Endothelial cell of umbilical vein (primary cell): ENCODE measurements around the gene HSD3B1. TPM values are rescaled to one million over a fixed set of nuclear protein-coding genes. Genes with fewer than 3 reads are reported as not detected.

Source experiments
- BruUV-seq: library from RNA; stranded (reverse); fragments of 400-500 nt; replicated peaks from 2 replicates; lab custom pipeline; 2021; lab: Mats Ljungman, UMichigan
- CTCF ChIA-PET: fragments of 300-600, 350-600 bp; sonication (Branson Sonifier 250); formaldehyde crosslinking; loops from one replicate; lab custom pipeline; 2021; ENCODE audit warnings: antibody characterized with exemption, inconsistent platforms; lab: Charles Lee
- POLR2A ChIA-PET: fragments of 300-600, 350-600 bp; sonication (Branson Sonifier 250); formaldehyde crosslinking; loops from one replicate; lab custom pipeline; 2021; ENCODE audit warnings: antibody characterized with exemption, inconsistent platforms; lab: Charles Lee
- DNase-seq: peaks from one replicate; pipeline ENCODE4 v3.0.0-alpha.2; 2011; ENCODE audit warnings: low read depth, low spot score
- FAIRE-seq: peaks from 2 replicates; lab custom pipeline; 2011; peaks lifted over from hg19 to GRCh38; lab: Jason Lieb, UNC
- H2AFZ ChIP-seq: 2 replicates; pipeline ENCODE4 v1.6.0; 2012; ENCODE audit warnings: low read depth, low read length, control low read depth, inconsistent platforms
- H3K27ac ChIP-seq: 2 replicates; pipeline ENCODE4 v1.5.1; 2011; ENCODE audit warnings: low read depth, mild to moderate bottlenecking, control low read depth, low read length, moderate library complexity; ENCODE audit not compliant: insufficient read depth
- H3K27me3 ChIP-seq, 2 experiments: 2 replicates each; pipeline versions ENCODE4 v1.6.0 to v1.6.1; 2011; ENCODE audit warnings: low read length in 2 of 2, mixed read lengths in 1 of 2; ENCODE audit not compliant: control insufficient read depth in 2 of 2, insufficient read depth in 2 of 2
- H3K36me3 ChIP-seq, 2 experiments: 2 replicates in 1 of 2; 3 replicates in 1 of 2; pipeline ENCODE4 v1.5.1; 2011; ENCODE audit warnings: low read length in 2 of 2, mild to moderate bottlenecking in 1 of 2, moderate library complexity in 1 of 2; ENCODE audit not compliant: control insufficient read depth in 2 of 2, insufficient read depth in 2 of 2; ENCODE audit errors: extremely low read depth in 1 of 2
- H3K4me1 ChIP-seq: 3 replicates; pipeline ENCODE4 v1.5.1; 2011; ENCODE audit warnings: mild to moderate bottlenecking, low read length; ENCODE audit not compliant: control insufficient read depth, insufficient read depth; ENCODE audit errors: extremely low read depth
- H3K4me2 ChIP-seq: 2 replicates; pipeline ENCODE4 v1.6.1; 2011; ENCODE audit warnings: low read length, control low read depth, mixed read lengths; ENCODE audit not compliant: insufficient read depth
- H3K4me3 ChIP-seq, 3 experiments: fragments of 200-600 bp in 1 of 3; sonication (generic), shearing (Covaris generic) in 1 of 3; replicated peaks in 1 of 3; 2 replicates each; pipeline ENCODE4 v1.5.1; 2011 to 2016; ENCODE audit warnings: control low read depth in 3 of 3, low read length in 3 of 3, mild to moderate bottlenecking in 2 of 3, inconsistent platforms in 1 of 3, low read depth in 1 of 3, moderate library complexity in 1 of 3; ENCODE audit not compliant: insufficient read depth in 1 of 3
- H3K79me2 ChIP-seq: 2 replicates; pipeline ENCODE4 v1.6.0; 2012; ENCODE audit warnings: low read length, inconsistent platforms; ENCODE audit not compliant: control insufficient read depth, insufficient read depth
- H3K9ac ChIP-seq: replicated peaks from 2 replicates; pipeline ENCODE3; 2011; ENCODE audit warnings: low read length, control low read depth; ENCODE audit not compliant: insufficient read depth; ENCODE audit errors: extremely low read depth
- H3K9me1 ChIP-seq: replicated peaks from 3 replicates; pipeline ENCODE4 v1.6.0; 2011; ENCODE audit warnings: mild to moderate bottlenecking, low read length; ENCODE audit not compliant: control insufficient read depth, insufficient read depth; ENCODE audit errors: extremely low read depth
- H3K9me3 ChIP-seq: replicated peaks from 2 replicates; pipeline ENCODE4 v1.5.1; 2012; ENCODE audit warnings: low read length, inconsistent platforms; ENCODE audit not compliant: control insufficient read depth, insufficient read depth
- H4K20me1 ChIP-seq: replicated peaks from 2 replicates; pipeline ENCODE3; 2011; ENCODE audit warnings: mild to moderate bottlenecking, low read length; ENCODE audit not compliant: control insufficient read depth, insufficient read depth; ENCODE audit errors: extremely low read depth
- EZH2 ChIP-seq: IDR thresholded peaks from 2 replicates; pipeline ENCODE4 v1.6.1; 2012; ENCODE audit warnings: borderline replicate concordance, low read depth, mild to moderate bottlenecking, moderate library complexity, low read length, inconsistent platforms; ENCODE audit not compliant: severe bottlenecking
- FOS ChIP-seq: IDR thresholded peaks from 2 replicates; pipeline ENCODE4 v1.6.1; 2011; ENCODE audit warnings: mild to moderate bottlenecking, low read length, moderate library complexity, borderline replicate concordance; ENCODE audit not compliant: insufficient read depth
- GATA2 ChIP-seq: IDR thresholded peaks from 2 replicates; pipeline ENCODE4 v1.7.0; 2011; ENCODE audit warnings: low read depth, mild to moderate bottlenecking, moderate library complexity, mixed read lengths, low read length; ENCODE audit not compliant: insufficient read length, insufficient read depth
- JUN ChIP-seq: IDR thresholded peaks from 2 replicates; pipeline ENCODE4 v1.6.1; 2011; ENCODE audit warnings: borderline replicate concordance, low read depth; ENCODE audit not compliant: insufficient read length, insufficient read depth
- MAX ChIP-seq: IDR thresholded peaks from 2 replicates; pipeline ENCODE4 v1.6.1; 2011; ENCODE audit not compliant: insufficient read depth, insufficient read length
- MYC ChIP-seq: IDR thresholded peaks from one replicate; pipeline ENCODE4 v1.6.1; 2011; ENCODE audit warnings: mild to moderate bottlenecking, low read depth, low read length
- POLR2A ChIP-seq: IDR thresholded peaks from 2 replicates; pipeline ENCODE4 v1.6.1; 2012; ENCODE audit warnings: low read depth, mild to moderate bottlenecking, control low read depth, low read length
- POLR2AphosphoS5 ChIP-seq: IDR thresholded peaks from 2 replicates; pipeline ENCODE4 v1.6.1; 2012; ENCODE audit warnings: low read depth, mild to moderate bottlenecking, control low read depth, low read length, moderate library complexity; ENCODE audit not compliant: insufficient read depth
- dilution Hi-C: fragments of 300-500 bp; cut with MboI; formaldehyde crosslinking; loops from one replicate; pipeline ENCODE4 v1.15.0; 2019; ENCODE audit warnings: low sequenced_read_pairs; ENCODE audit not compliant: extremely low pct_ligation_motif_present
- intact Hi-C: fragments of 100-400 bp; cut with micrococcal nuclease; formaldehyde crosslinking; loops from one replicate; pipeline ENCODE4 v1.10.0; 2022
- polyA plus RNA-seq, 4 experiments: library from polyadenylated mRNA; depleted of rRNA in 3 of 4; stranded (reverse) in 3 of 4; unstranded in 1 of 4; fragments of >200 nt; gene quantifications; 2 replicates each; pipeline versions ENCODE4 v1.2.1 to v1.2.3, GENCODE V29; 2011 to 2012; ENCODE audit warnings: missing spikeins in 1 of 4
- total RNA-seq: library from RNA; stranded (reverse); gene quantifications from 2 replicates; pipeline ENCODE4 v1.2.3, GENCODE V29; 2021

The HSD3B1 gene
- total and polyA plus RNA-seq, 2 donors (not counting 3 experiments of a cell fraction or from before 2014, with no cell fraction given), result not detected

- dilution Hi-C loops, result no loop called here
- TF ChIP-seq POLR2AphosphoS5, result no peak
- no peak for TF ChIP-seq MYC
- TF ChIP-seq POLR2A, result no peak
- no peak for TF ChIP-seq EZH2
- TF ChIP-seq MAX, result no peak
- no peak for TF ChIP-seq FOS
- TF ChIP-seq GATA2, result no peak
- TF ChIP-seq JUN, result no peak
- H3K4me2 ChIP-seq, result no peak overlapping the region
- H3K36me3 ChIP-seq, result no peaks in the 10 kb centered on the region
- H3K9ac ChIP-seq, result no peak overlapping the region
- H4K20me1 ChIP-seq, result no peaks in the 10 kb centered on the region
- intact Hi-C loops, result no loop called here
- ChIA-PET CTCF (no interaction called here), POLR2A (no interaction called here)
- no peak for FAIRE-seq
- no peaks in the 10 kb centered on the region for H3K9me1 ChIP-seq
- H3K27me3 ChIP-seq, result peaks cover 11 to 13% of the 10 kb centered on the region in 2 experiments
- no peaks in the 10 kb centered on the region for H3K79me2 ChIP-seq
- BruUV-seq, result no TSS peak
- no peak overlapping the region for H2AFZ ChIP-seq
- DNase-seq, result no peak
- no peaks in the 10 kb centered on the region for H3K9me3 ChIP-seq
- no peak overlapping the region for H3K4me3 ChIP-seq
- no peak overlapping the region for H3K27ac ChIP-seq
- H3K4me1 ChIP-seq, result peaks cover 1% of the 10 kb centered on the region
These were observed 57.5 kb downstream of the HSD3B1 start for GRCh38 chr1:119564548-119564947.

Other genes with a start within 250 kb of the HSD3B1 start
- gene HAO2, start 138.4 kb upstream of the HSD3B1 start, total RNA-seq, result not detected in 2 replicates
- gene HAO2, start 138.4 kb upstream of the HSD3B1 start, polyA plus RNA-seq, result not detected in 2 replicates
- gene HSD3B2, start 92.1 kb upstream of the HSD3B1 start, total RNA-seq, result not detected in 2 replicates
- gene HSD3B2, start 92.1 kb upstream of the HSD3B1 start, polyA plus RNA-seq, result not detected in 2 replicates
- gene ZNF697, start 141.1 kb downstream of the HSD3B1 start, total RNA-seq, result 14.1 and 15.0 TPM in 2 replicates
- 6.2 and 6.3 TPM in 2 replicates for gene ZNF697, start 141.1 kb downstream of the HSD3B1 start, polyA plus RNA-seq
- 101 and 120 TPM in 2 replicates for gene PHGDH, start 204.7 kb downstream of the HSD3B1 start, total RNA-seq
- 33.2 and 37.9 TPM in 2 replicates for gene PHGDH, start 204.7 kb downstream of the HSD3B1 start, polyA plus RNA-seq